ENCODE measurements around the gene COL6A2.
"Not testable (repeated sequence)": the region's sequence is repeated elsewhere in the genome, so short reads cannot be mapped to it uniquely, and the experiment has no call there.

Gene COL6A2

DNA sequence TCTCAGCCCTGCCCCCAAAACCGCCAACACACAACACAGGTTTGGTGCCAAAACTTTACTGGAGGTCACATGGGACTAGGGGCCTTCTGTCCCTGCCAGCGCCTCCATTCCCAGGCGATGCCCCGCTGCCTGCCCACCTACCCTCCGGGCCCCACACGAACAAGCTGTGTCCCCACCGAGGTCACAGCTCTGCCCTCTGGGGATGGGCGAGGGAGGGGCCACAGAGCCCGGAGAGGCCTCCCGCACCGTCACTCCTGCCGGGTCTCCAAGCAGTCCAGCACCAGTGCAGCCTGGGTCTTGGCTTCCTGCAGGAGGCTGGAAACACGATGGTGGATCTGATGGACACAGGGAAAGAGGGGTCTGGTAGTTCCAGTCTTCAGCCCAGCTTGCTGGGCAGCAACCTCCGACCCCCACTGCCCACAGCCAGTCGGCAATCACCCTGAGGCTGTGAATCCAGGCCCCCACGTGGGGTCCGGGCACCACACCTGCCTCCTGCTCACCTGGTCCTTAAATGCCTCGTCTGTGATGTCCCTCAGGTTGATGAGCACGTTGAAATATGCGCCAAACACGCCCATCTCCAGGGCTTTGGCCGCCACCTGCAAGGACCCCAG lies 38.9 kb downstream of the COL6A2 start:
- in situ Hi-C loops (cut with HindIII; ENCODE audit: low sequenced_read_pairs) = no loop called here

DNA sequence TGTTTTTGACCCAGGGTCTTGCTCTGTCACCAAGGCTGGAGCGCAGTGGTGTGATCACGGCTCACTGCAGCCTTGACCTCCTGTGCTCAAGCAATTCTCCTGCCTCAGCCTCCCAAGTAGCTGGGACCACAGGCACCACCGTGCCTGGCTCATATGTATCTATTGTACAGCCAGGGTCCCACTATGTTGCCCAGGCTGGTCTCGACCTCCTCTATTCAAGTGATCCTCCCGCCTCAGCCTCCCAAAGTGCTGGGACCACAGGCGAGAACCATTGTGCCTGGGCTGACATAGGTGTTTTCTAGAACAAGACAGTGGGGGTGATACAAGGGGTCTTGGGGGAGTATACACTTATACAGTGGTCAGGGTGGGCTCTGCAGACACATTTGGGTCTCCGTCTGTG lies 40.0 kb downstream of the COL6A2 start:
- in situ Hi-C loops (cut with HindIII; ENCODE audit: low sequenced_read_pairs) = no loop called here

- in situ Hi-C loops (cut with HindIII; ENCODE audit: low sequenced_read_pairs) = no loop called here
These were observed 40.6 kb downstream of the COL6A2 start for GRCh38 chr21:46138383-46138970.

GRCh38 chr21:46139686-46140085 lies 41.8 kb downstream of the COL6A2 start:
- in situ Hi-C loops (cut with HindIII; ENCODE audit: low sequenced_read_pairs) = no loop called here

DNA sequence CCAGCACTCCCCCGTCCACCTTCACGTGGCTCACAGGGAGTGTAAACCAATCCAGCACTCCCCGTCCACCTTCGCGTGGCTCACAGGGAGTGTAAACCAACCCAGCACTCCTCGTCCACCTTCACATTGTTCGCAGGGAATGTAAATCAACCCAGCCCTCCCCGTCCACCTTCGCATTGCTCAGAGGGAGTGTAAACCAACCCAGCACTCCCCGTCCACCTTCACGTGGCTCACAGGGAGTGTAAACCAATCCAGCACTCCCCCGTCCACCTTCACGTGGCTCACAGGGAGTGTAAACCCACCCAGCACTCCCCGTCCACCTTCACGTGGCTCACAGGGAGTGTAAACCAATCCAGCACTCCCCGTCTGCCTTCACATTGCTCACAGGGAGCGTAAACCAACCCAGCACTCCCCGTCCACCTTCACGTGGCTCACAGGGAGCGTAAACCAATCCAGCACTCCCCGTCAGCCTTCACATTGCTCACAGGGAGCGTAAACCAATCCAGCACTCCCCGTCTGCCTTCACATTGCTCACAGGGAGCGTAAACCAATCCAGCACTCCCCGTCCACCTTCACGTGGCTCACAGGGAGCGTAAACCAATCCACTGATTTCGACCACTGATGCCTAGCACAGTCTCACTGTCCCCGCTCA lies 42.6 kb downstream of the COL6A2 start:
- in situ Hi-C loops (cut with HindIII; ENCODE audit: low sequenced_read_pairs) = not testable (repeated sequence)

DNA sequence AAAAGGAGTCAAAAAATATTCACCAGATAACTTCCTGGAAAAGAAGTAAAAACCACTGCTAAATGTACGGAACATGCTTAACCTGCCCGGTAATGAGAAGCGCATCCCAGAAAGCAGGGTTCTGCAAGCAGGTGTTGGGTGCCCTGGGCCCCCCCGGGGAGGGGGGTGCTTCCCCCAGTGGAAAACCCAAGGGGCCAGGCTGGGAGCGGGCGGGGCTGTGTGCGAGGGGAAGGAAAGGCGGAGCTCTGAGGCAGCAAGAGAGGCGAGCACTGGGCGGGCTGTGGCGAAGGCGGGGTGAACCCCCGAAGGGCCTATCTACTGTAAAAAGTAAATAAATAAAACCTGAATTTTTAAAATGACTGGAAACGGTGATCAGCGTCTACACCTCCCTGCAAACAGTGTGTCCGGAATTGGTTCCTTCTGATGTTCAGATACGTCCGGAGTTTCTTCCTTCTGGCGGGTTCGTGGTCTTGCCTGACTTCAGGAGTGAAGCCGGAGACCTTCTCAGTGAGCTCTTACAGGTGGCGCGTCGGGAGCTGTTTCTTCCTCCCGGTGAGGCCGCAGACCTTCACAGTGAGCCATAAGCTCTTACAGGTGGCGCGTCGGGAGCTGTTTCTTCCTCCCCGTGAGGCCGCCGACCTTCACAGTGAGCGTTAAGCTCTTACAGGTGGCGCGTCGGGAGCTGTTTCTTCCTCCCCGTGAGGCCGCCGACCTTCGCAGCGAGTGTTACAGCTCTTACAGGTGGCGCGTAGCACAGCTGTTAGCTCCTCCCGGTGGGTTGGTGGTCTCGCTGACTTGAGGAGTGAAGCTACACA lies 44.1 kb downstream of the COL6A2 start:
- in situ Hi-C loops (cut with HindIII; ENCODE audit: low sequenced_read_pairs) = no loop called here

DNA sequence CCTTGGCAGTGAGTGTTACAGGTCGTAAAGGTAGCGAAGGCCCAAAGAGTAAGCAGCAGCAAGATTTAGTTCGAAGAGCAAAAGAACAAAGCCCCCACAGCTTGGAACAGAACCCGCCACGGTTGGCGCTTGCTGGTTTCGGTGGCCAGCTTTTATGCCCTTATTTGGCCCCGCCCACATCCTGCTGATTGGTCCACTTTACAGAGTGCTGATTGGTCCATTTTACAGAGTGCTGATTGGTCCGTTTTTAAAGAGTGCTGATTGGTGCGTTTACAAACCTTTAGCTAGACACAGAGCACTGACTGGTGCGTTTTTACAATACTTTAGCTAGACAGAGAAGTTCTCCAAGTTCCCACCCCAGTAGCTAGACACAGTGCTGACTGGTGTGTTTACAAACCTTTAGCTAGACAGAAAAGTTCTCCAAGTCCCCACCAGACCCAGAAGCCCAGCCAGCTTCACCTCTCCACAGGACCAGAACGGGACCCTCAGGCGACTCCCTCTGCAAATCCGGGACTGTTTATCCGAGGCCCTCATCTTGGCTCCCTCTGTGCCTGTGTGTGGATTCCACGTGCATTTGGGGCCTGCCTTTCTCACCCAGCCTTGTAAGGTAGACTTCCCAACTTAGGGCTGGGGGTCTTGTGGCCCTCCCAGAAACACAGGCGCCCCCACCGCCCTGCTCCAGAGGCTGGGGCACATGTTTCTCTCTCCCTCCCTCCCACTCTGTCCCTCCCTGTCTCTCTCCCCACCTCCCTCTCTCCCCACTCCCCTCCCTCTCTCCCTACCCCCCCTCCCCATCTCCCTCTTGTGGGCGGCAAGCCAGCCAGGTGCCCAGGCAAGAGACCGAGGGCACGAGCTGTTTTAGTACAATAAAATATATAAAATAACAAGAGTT lies 44.9 kb downstream of the COL6A2 start:
- in situ Hi-C loops (cut with HindIII; ENCODE audit: low sequenced_read_pairs) = no loop called here

DNA sequence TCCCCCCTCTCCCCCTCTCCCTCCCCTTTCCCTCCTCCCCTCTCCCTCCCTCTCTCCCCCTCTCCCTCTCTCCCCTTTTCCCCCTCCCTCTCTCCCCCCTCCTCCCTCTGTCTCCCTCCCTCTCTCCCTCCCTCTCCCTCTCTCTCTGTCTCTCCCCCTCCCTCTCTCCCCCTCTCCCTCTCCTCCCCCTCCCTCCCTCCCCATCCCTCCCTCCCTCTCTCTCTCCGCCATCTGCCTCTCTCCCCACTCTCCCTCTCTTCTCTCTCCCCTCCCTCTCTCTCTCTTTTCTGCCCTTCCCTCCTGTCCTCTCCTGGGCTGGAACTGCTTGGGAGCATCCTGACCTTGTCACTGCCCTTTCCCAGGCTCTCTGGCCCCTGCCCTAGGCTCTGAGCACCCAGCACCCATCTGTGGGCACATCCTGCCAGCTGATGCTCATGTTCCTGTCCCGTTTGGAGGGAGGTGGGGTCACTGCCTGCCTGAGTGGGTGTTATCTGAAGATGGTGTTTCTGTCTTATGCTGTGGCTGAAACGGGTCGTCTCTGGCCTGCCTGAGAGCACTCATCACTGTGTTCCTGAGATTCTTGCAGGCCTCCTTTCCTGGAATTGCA lies 46.7 kb downstream of the COL6A2 start:
- in situ Hi-C loops (cut with HindIII; ENCODE audit: low sequenced_read_pairs) = no loop called here

- in situ Hi-C loops (cut with HindIII; ENCODE audit: low sequenced_read_pairs) = no loop called here
These were observed 47.4 kb downstream of the COL6A2 start for GRCh38 chr21:46145159-46145839.

- in situ Hi-C loops (cut with HindIII; ENCODE audit: low sequenced_read_pairs) = no loop called here
These were observed 48.2 kb downstream of the COL6A2 start for GRCh38 chr21:46145840-46146691.

DNA sequence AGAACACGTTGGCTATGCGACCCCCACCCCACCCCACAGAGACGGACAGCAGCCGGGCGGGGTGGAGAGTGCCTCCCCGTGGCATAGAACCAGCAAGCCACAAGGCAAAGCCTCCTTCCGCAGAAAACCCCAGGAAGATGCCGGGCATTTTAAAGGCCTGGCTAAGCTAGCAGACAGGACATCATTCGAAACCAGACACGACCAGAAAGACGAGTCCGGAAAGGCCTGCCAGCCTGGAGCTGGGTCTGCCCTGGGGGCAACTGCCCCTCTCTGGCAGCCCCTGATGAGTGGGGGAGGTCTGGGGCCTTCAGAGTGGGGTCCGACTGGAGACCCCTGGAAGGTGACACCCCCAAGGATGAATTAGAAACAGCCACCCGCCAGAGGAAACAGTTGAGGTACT lies 48.9 kb downstream of the COL6A2 start:
- in situ Hi-C loops (cut with HindIII; ENCODE audit: low sequenced_read_pairs) = no loop called here

- in situ Hi-C loops (cut with HindIII; ENCODE audit: low sequenced_read_pairs) = not testable (repeated sequence)
These were observed 49.5 kb downstream of the COL6A2 start for GRCh38 chr21:46147429-46147828.

GRCh38 chr21:46148106-46148505 lies 50.2 kb downstream of the COL6A2 start:
- in situ Hi-C loops (cut with HindIII; ENCODE audit: low sequenced_read_pairs) = no loop called here

GRCh38 chr21:46149205-46149901 lies 51.4 kb downstream of the COL6A2 start:
- in situ Hi-C loops (cut with HindIII; ENCODE audit: low sequenced_read_pairs) = no loop called here

DNA sequence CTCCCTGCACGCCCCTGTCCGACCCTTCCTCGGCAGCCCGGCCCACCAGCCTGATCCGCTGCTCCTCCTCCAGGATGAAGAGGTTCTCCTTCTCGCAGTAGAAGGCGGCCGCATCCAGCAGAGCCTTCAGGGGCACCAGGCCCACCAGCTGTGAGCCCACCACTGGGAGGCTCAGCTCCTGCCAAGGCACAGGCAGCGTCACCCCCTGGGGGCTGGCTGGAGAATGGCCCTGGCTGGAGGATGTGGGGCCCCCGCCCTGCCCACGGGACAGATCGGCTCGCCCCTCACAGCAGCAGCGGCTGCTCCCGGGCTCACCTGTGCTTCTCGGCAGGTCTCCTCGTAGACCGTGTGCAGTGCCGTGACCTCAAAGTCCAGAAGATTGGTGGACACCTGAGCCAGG lies 52.2 kb downstream of the COL6A2 start:
- in situ Hi-C loops (cut with HindIII; ENCODE audit: low sequenced_read_pairs) = no loop called here

DNA sequence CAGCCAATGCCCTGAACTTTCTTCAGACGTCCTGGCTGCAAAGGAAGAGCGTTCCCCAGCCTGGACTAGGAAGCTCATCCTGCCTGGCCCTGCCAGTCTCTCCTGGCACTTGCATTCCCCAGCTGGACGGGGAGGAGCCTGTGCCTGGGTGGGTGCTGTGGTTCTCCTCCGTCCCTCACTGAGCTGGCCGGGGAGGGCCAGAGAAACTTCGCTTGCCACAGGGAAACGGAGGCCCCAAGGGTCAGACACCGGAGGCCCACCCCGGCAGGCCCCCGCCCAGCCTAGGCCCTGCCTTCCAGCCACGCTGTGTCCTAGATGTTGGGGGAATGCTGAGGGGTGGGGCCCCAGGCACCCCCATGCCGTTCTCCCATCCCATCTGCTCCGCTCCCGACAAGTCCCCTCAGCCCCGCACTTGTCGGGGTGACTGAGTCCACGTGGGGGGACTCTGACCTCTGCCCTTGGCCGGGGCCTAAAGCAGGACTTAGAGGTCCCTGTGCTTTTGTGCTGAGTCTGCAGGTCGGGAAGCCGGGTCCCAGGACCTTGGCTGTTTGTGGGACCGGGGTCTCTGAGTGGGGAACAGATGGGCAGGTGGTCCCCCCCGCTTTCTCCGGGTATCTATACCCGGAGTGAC lies 52.7 kb downstream of the COL6A2 start:
- in situ Hi-C loops (cut with HindIII; ENCODE audit: low sequenced_read_pairs) = no loop called here

GRCh38 chr21:46151261-46151988 lies 53.5 kb downstream of the COL6A2 start:
- in situ Hi-C loops (cut with HindIII; ENCODE audit: low sequenced_read_pairs) = no loop called here

Data from endothelial cell of hepatic sinusoid (primary cell).